ENCODE measurements around the gene SZRD1.
A peak's percentile ranks its signal among the peaks of the same experiment; 100 is the strongest.

The SZRD1 gene

DNA sequence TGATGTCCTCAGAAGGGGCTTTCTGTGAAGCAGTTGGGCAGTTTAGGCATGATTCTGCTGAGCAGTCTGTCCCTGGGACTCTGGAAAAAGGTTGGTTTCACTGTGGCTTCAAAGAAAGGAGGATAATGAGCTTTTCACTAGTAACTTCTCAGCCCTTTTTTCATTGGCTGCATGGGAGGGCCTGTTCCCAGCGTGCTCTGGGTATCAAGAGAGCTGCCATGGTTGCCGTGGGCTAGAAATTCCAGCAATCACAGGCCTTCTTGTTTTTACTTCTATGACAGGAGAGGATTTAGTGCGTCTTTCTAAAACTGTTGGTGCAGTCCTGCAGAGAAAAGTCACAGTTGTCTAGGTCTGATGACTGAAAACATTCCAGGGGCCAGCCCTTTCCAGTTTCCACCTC is 7.2 kb downstream of the SZRD1 start:
- TF ChIP-seq, protein P1, sequence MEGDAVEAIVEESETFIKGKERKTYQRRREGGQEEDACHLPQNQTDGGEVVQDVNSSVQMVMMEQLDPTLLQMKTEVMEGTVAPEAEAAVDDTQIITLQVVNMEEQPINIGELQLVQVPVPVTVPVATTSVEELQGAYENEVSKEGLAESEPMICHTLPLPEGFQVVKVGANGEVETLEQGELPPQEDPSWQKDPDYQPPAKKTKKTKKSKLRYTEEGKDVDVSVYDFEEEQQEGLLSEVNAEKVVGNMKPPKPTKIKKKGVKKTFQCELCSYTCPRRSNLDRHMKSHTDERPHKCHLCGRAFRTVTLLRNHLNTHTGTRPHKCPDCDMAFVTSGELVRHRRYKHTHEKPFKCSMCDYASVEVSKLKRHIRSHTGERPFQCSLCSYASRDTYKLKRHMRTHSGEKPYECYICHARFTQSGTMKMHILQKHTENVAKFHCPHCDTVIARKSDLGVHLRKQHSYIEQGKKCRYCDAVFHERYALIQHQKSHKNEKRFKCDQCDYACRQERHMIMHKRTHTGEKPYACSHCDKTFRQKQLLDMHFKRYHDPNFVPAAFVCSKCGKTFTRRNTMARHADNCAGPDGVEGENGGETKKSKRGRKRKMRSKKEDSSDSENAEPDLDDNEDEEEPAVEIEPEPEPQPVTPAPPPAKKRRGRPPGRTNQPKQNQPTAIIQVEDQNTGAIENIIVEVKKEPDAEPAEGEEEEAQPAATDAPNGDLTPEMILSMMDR (conservative IDR thresholded peaks at IDR 0.05; ENCODE audit: low read depth): no peak
- CTCF ChIA-PET: interaction anchor here (0.6 to 1.1 kb wide), 3 partner anchors 12 to 346 kb away, joined by 3 to 5 read pairs (median 3); no protein-coding TSS in a partner anchor
- H3K27ac ChIP-seq: peak overlapping the region; percentile 69
- no peak for DNase-seq (ENCODE audit: low spot score)
- POLR2A ChIA-PET (ENCODE audit: low non-redundant PET): no interaction called here

DNA sequence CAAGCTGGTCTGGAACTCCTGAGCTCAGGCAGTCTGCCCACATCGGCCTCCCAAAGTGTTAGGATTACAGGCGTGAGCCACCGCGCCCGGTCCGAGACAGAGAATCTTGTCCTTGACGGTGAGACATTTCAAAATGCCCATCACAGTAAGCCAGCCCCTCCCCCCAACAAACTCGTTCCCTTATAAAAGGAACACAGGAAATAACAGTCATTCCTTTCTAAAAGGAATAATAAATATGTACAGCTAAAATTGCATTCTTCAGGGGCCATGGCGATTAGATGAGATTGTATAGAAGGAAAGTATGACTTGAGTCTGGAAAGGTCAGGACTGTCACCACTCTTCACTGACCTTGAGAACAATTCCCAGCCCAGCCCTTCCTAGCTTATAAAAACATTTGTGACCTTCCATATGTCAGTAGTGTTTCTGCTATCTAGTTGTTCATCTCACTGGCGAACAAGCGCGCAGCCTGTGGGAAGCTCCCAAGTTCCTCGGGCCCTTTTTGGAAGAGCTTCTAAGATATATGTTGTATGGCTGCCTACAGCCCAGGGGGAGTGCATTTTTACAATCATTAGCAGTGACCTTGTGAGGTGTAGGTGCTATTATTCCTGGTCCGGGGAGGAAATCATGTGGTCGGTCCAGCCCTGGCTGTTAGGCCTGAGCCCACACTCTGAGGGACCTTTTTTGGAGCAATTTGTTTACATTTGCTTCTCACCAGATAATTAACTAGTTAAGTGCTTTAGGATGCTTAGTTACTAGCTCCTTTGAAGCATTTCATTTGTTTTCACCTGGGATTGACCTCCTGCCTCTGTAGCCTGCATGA is 8.7 kb downstream of the SZRD1 start:
- no peak for DNase-seq (ENCODE audit: low spot score)
- ChIA-PET POLR2A (ENCODE audit: low non-redundant PET) (no interaction called here), CTCF (interaction anchor here (0.7 to 1.1 kb wide), 2 partner anchors 64 to 297 kb away, joined by 3 to 5 read pairs; no protein-coding TSS in a partner anchor)
- H3K27ac ChIP-seq: peak overlapping the region; percentile 69
- TF ChIP-seq, protein P1 (conservative IDR thresholded peaks at IDR 0.05; ENCODE audit: low read depth): no peak

DNA sequence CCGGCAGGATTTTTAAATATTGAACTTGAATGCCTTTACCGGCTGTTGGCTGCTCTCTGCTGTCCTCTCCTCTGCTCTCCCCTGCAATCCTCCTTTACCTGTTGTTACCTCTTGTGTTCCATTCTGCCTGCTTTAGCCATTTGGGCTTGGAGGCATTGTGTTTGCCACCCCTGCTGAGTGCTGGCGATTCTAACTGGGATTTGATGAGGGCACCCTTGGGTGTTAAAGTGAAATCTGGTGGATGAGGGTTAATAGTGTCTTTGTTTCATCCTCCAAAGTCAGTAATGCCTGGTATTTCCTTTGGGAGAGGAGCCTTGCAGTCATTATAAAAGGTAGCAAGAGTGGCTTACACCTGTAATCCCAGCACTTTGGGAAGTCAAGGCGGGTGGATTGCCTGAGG is 9.9 kb downstream of the SZRD1 start:
- no peak for DNase-seq (ENCODE audit: low spot score)
- TF ChIP-seq, protein P1 (conservative IDR thresholded peaks at IDR 0.05; ENCODE audit: low read depth): no peak
- CTCF ChIA-PET: no interaction called here

DNA sequence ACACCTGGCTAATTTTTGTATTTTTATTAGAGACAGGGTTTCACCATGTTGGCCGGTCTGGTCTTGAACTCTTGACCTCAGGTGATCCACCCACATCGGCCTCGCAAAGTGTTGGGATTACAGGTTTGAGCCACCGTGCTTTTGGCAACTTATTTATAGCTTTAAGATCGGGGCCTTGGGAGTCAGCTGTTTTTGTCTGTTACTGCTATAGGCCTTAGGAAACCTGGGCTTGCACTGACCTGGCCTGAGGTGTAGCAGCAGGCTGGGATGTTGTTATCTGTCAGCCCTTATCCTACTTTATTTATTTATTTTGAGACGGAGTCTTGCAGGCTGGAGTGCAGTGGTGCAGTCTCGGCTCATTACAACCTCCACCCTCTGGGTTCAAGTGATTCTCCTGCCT is 11.4 kb downstream of the SZRD1 start:
- TF ChIP-seq, protein P1 (conservative IDR thresholded peaks at IDR 0.05; ENCODE audit: low read depth): no peak
- H3K27ac ChIP-seq: peak overlapping the region; percentile 12; the same call in 1 of the 2 replicates
- ChIA-PET POLR2A (ENCODE audit: low non-redundant PET) (no interaction called here), CTCF (interaction anchor here (0.7 kb wide), 1 partner anchor 64 kb away, joined by 4 read pairs; no protein-coding TSS in a partner anchor)
- no peak for DNase-seq (ENCODE audit: low spot score)

More for the DNA sequence above, 9.9 kb downstream of the SZRD1 start:
- POLR2A ChIA-PET (ENCODE audit: low non-redundant PET): no interaction called here
- peak overlapping the region; percentile 44 for H3K27ac ChIP-seq

DNA sequence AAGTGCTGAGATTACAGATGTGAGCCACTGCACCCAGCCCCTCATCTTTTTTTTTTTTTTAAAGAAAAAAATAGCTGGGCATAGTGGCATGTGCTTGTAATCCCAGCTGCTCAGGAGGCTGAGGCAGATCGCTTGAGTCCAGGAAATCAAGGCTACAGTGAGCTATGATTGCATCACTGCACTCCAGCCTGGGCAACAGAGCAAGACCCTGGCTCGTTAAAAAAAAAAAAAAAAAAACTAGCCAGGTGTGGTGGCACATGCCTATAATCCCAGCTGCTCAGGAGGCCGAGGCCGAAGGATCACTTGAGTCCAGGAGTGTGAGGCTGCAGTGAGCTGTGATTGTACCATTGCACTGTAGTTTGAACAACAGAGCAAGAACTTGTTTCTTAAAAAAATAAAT is 13.8 kb downstream of the SZRD1 start:
- peak overlapping the region; percentile 9; the same call in 1 of the 2 replicates for H3K27ac ChIP-seq
- TF ChIP-seq, protein P1 (conservative IDR thresholded peaks at IDR 0.05; ENCODE audit: low read depth): no peak
- CTCF ChIA-PET: interaction anchor here (0.8 kb wide), 1 partner anchor 59 kb away, joined by 4 read pairs; no protein-coding TSS in a partner anchor
- no peak for DNase-seq (ENCODE audit: low spot score)
- POLR2A ChIA-PET (ENCODE audit: low non-redundant PET): interaction anchor here (0.6 kb wide), 1 partner anchor 311 kb away, joined by 4 read pairs; no protein-coding TSS in a partner anchor

DNA sequence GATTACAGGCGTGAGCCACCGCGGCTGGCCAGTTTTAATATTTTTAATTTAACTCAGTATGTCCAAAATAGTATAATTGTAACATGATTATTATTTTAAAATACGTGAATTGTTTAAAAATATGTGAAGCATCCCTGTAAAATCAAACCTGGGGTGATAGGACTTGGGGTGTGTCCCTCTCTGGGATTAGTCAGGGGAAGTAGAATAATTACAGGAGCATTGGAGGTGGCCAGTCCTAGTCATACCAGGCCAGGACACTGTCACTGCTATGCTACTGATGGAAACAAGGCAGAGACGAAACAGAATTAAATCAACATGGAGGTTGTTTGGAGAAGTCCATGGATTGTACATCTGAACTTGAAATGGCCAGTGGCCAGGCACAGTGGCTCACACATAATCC is 16.8 kb downstream of the SZRD1 start:
- CTCF ChIA-PET: no interaction called here
- no peak for DNase-seq (ENCODE audit: low spot score)
- POLR2A ChIA-PET (ENCODE audit: low non-redundant PET): no interaction called here
- H3K27ac ChIP-seq: peak overlapping the region; percentile 43
- TF ChIP-seq, protein P1 (conservative IDR thresholded peaks at IDR 0.05; ENCODE audit: low read depth): no peak

Data from RWPE1 (cell line).